Neural progenitor cell (in vitro differentiated cells): ENCODE data around the gene LMO1. TPM values are rescaled to one million over a fixed set of nuclear protein-coding genes. Genes with fewer than 3 reads are reported as not detected.

Source experiments
- DNase-seq: peaks from one replicate; pipeline ENCODE4 v3.0.0-alpha.2; 2016; ENCODE audit warnings: low spot score
- H2AFZ ChIP-seq: fragments of 200-600 bp; sonication (generic); replicated peaks from 2 replicates; pipeline ENCODE4 v1.6.1; 2016; ENCODE audit warnings: antibody characterized with exemption
- H3F3A ChIP-seq: fragments of 200-600 bp; sonication (generic); 2 replicates; pipeline ENCODE4 v1.6.1; 2016; ENCODE audit warnings: antibody characterized with exemption, low read depth
- H3K27ac ChIP-seq: fragments of 200-600 bp; sonication (generic); 2 replicates; pipeline ENCODE4 v1.5.1; 2016; ENCODE audit warnings: mild to moderate bottlenecking
- H3K27me3 ChIP-seq: fragments of 200-600 bp; sonication (generic); 2 replicates; pipeline ENCODE4 v1.6.1; 2016; ENCODE audit warnings: mild to moderate bottlenecking, moderate library complexity
- H3K36me3 ChIP-seq: fragments of 200-600 bp; sonication (generic); 2 replicates; pipeline ENCODE4 v1.5.1; 2016
- H3K4me1 ChIP-seq: fragments of 200-600 bp; sonication (generic); 2 replicates; pipeline ENCODE4 v1.6.1; 2016; ENCODE audit warnings: mixed run types
- H3K4me2 ChIP-seq: fragments of 200-600 bp; sonication (generic); 2 replicates; pipeline ENCODE4 v1.6.1; 2016
- H3K4me3 ChIP-seq: fragments of 200-600 bp; sonication (generic); 2 replicates; pipeline ENCODE4 v1.5.1; 2016
- H3K79me2 ChIP-seq: fragments of 200-600 bp; sonication (generic); 2 replicates; pipeline ENCODE4 v1.6.1; 2016; ENCODE audit warnings: low read depth
- H3K9ac ChIP-seq: fragments of 200-600 bp; sonication (generic); 2 replicates; pipeline ENCODE4 v1.6.1; 2016
- H3K9me3 ChIP-seq: fragments of 200-600 bp; sonication (generic); 2 replicates; pipeline ENCODE4 v1.5.1; 2016; ENCODE audit warnings: low read depth
- H4K20me1 ChIP-seq: fragments of 200-600 bp; sonication (generic); 2 replicates; pipeline ENCODE4 v1.6.1; 2016; ENCODE audit warnings: low read depth
- H3K27ac Mint-ChIP-seq: 3 replicates; pipeline ENCODE4 v1.8.0; 2021; ENCODE audit warnings: mixed read lengths
- H3K27me3 Mint-ChIP-seq: 2 replicates; pipeline ENCODE4 v1.8.0; 2022; ENCODE audit warnings: low read depth, mild to moderate bottlenecking, inconsistent platforms, moderate library complexity, mixed read lengths; ENCODE audit not compliant: insufficient read depth
- H3K36me3 Mint-ChIP-seq: 3 replicates; pipeline ENCODE4 v1.8.0; 2021; ENCODE audit warnings: mixed read lengths
- H3K4me1 Mint-ChIP-seq: 3 replicates; pipeline ENCODE4 v1.8.0; 2021; ENCODE audit warnings: mixed read lengths
- H3K4me3 Mint-ChIP-seq: 3 replicates; pipeline ENCODE4 v1.8.0; 2021; ENCODE audit warnings: mild to moderate bottlenecking, moderate library complexity, mixed read lengths
- H3K9me3 Mint-ChIP-seq: 3 replicates; pipeline ENCODE4 v1.8.0; 2020; ENCODE audit warnings: mixed read lengths
- EZH2 ChIP-seq: fragments of 200-600 bp; sonication (generic); IDR thresholded peaks from 2 replicates; pipeline ENCODE4 v1.6.1; 2017; ENCODE audit warnings: antibody characterized with exemption, mild to moderate bottlenecking, moderate library complexity
- EZH2phosphoT487 ChIP-seq: fragments of 200-600 bp; sonication (generic); IDR thresholded peaks from 2 replicates; pipeline ENCODE4 v1.6.1; 2017; ENCODE audit warnings: antibody characterized with exemption
- total RNA-seq: library from RNA; depleted of rRNA; stranded (reverse); fragments of >200 nt; gene quantifications from 2 replicates; pipeline ENCODE4 v1.2.3, GENCODE V29; 2015; ENCODE audit warnings: low replicate concordance
- TF ChIP-seq, protein P1 (sequence below): fragments of 200-600 bp; sonication (generic); IDR thresholded peaks from 2 replicates; pipeline ENCODE4 v1.5.1; 2017; ENCODE audit warnings: antibody characterized with exemption, mild to moderate bottlenecking

The LMO1 gene
- total RNA-seq, 1 donor from 2014 or later, result 2.9 TPM

DNA sequence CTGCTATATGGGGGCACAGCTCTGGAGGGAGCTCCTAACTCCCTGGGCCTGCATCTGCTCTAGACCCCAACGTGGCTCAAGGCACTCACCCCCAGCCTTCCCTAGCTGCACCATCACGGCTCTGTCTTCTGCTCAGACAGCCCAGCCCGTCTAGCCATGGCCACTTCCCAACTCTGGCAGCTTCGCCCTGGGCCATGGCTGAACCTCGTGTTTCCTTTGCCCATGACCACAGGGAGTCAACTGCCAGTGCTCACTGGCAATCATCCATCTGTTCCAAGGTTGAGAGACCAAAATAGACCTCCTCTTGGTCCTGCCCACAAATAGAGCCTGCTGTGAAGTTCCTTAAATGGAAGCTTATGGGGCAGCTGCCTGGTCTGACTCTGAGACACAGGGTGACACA, 5.4 kb downstream of the LMO1 start:
- no peak overlapping the region for H3K4me3 Mint-ChIP-seq
- H3K4me2 ChIP-seq, result no peak overlapping the region
- no peak overlapping the region for H3K4me3 ChIP-seq
- peaks cover 77% of the 10 kb centered on the region for H3K79me2 ChIP-seq
- peaks cover 28% of the 10 kb centered on the region for H3K27me3 Mint-ChIP-seq
- H3K27me3 ChIP-seq, result peaks cover 25% of the 10 kb centered on the region
- H3K4me1 ChIP-seq, result peaks cover 18% of the 10 kb centered on the region
- no peaks in the 10 kb centered on the region for H4K20me1 ChIP-seq
- no peak overlapping the region for H2AFZ ChIP-seq
- peaks cover 19% of the 10 kb centered on the region for H3K4me1 Mint-ChIP-seq
- TF ChIP-seq EZH2 (no peak), EZH2phosphoT487 (no peak)
- TF ChIP-seq, protein P1, sequence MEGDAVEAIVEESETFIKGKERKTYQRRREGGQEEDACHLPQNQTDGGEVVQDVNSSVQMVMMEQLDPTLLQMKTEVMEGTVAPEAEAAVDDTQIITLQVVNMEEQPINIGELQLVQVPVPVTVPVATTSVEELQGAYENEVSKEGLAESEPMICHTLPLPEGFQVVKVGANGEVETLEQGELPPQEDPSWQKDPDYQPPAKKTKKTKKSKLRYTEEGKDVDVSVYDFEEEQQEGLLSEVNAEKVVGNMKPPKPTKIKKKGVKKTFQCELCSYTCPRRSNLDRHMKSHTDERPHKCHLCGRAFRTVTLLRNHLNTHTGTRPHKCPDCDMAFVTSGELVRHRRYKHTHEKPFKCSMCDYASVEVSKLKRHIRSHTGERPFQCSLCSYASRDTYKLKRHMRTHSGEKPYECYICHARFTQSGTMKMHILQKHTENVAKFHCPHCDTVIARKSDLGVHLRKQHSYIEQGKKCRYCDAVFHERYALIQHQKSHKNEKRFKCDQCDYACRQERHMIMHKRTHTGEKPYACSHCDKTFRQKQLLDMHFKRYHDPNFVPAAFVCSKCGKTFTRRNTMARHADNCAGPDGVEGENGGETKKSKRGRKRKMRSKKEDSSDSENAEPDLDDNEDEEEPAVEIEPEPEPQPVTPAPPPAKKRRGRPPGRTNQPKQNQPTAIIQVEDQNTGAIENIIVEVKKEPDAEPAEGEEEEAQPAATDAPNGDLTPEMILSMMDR, result no peak
- no peaks in the 10 kb centered on the region for H3K9me3 ChIP-seq
- H3K27ac ChIP-seq, result no peak overlapping the region
- no peak overlapping the region for H3K9ac ChIP-seq
- H3K36me3 ChIP-seq, result no peaks in the 10 kb centered on the region
- no peak overlapping the region for H3K27ac Mint-ChIP-seq
- H3K36me3 Mint-ChIP-seq, result no peaks in the 10 kb centered on the region
- peaks cover 2% of the 10 kb centered on the region for H3F3A ChIP-seq
- DNase-seq, result no peak
- no peaks in the 10 kb centered on the region for H3K9me3 Mint-ChIP-seq

- H3K27me3 ChIP-seq, result peaks cover 16% of the 10 kb centered on the region
- no peaks in the 10 kb centered on the region for H3K36me3 ChIP-seq
- H3F3A ChIP-seq, result no peaks in the 10 kb centered on the region
- no peaks in the 10 kb centered on the region for H4K20me1 ChIP-seq
- Mint-ChIP-seq H3K36me3 (no peaks in the 10 kb centered on the region), H3K27me3 (peaks cover 32% of the 10 kb centered on the region), H3K27ac (no peak overlapping the region), H3K4me3 (no peak overlapping the region), H3K4me1 (peaks cover 19% of the 10 kb centered on the region), H3K9me3 (no peaks in the 10 kb centered on the region)
- H3K4me1 ChIP-seq, result peaks cover 12% of the 10 kb centered on the region
- H3K9ac ChIP-seq, result no peak overlapping the region
- H3K9me3 ChIP-seq, result no peaks in the 10 kb centered on the region
- H3K79me2 ChIP-seq, result peaks cover 86% of the 10 kb centered on the region
- no peak overlapping the region for H3K27ac ChIP-seq
- no peak overlapping the region for H3K4me3 ChIP-seq
- no peak overlapping the region for H2AFZ ChIP-seq
- DNase-seq, result no peak
- TF ChIP-seq EZH2phosphoT487 (no peak), EZH2 (no peak)
- TF ChIP-seq, protein P1, result no peak
- H3K4me2 ChIP-seq, result no peak overlapping the region
These were observed 6.5 kb downstream of the LMO1 start for GRCh38 chr11:8257003-8257664.

DNA sequence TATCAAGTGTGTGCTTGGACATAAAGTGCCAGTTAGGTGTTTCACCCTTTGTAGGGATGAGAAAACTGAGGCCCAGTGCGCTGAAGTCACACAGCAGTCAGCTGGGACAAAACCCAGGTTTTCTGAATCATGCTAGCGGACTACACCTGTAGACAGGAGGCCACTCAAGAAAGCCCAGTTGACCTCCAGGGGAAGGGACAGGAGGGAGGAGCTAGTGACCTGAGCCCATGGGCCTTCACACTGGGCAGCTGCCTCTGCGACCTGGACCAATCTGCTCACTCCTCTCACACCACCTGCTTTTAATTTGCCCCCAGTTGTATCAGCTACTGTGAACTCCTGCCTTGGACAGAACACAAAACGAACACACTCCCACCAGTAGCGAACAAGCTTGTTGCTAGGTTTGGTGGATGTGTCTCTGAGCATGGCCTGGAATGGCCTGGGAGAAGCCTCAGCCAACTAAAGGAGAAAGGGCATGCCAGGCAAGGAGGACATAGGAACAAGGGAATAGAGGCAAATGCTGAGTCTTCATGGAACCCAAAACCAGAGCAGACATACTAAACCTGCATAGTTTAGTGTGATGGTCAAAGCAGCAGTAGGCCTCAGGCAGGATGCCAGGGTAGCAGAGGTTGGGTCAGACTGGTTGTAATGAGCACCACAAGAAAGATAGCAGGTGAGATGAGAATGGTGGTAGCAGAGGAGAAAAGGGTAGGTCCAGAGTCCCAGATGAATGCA, 7.2 kb downstream of the LMO1 start:
- H2AFZ ChIP-seq, result no peak overlapping the region
- H3K27me3 ChIP-seq, result peaks cover 9% of the 10 kb centered on the region
- Mint-ChIP-seq H3K36me3 (no peaks in the 10 kb centered on the region), H3K27ac (no peak overlapping the region), H3K4me1 (peaks cover 14% of the 10 kb centered on the region), H3K4me3 (no peak overlapping the region), H3K27me3 (peaks cover 25% of the 10 kb centered on the region), H3K9me3 (no peaks in the 10 kb centered on the region)
- H3K27ac ChIP-seq, result no peak overlapping the region
- peaks cover 81% of the 10 kb centered on the region for H3K79me2 ChIP-seq
- no peak overlapping the region for H3K4me3 ChIP-seq
- no peak overlapping the region for H3K4me2 ChIP-seq
- peaks cover 8% of the 10 kb centered on the region for H3K4me1 ChIP-seq
- no peaks in the 10 kb centered on the region for H3K9me3 ChIP-seq
- DNase-seq, result no peak
- no peaks in the 10 kb centered on the region for H4K20me1 ChIP-seq
- H3K9ac ChIP-seq, result no peak overlapping the region
- no peaks in the 10 kb centered on the region for H3K36me3 ChIP-seq
- no peak for TF ChIP-seq EZH2
- TF ChIP-seq, protein P1, result no peak
- TF ChIP-seq EZH2phosphoT487, result no peak
- H3F3A ChIP-seq, result no peaks in the 10 kb centered on the region
